NCI-H1417 treated with DMSO at 0.1 percent for 48 hours (cell line): ENCODE measurements around the gene ATP6V1G2.
"Not testable (repeated sequence)": the region's sequence is repeated elsewhere in the genome, so short reads cannot be mapped to it uniquely, and the experiment has no call there.

Experiments
- DNase-seq: peaks from one replicate; lab custom pipeline; 2025; lab: John Stamatoyannopoulos, UW

ATP6V1G2 gene

DNA sequence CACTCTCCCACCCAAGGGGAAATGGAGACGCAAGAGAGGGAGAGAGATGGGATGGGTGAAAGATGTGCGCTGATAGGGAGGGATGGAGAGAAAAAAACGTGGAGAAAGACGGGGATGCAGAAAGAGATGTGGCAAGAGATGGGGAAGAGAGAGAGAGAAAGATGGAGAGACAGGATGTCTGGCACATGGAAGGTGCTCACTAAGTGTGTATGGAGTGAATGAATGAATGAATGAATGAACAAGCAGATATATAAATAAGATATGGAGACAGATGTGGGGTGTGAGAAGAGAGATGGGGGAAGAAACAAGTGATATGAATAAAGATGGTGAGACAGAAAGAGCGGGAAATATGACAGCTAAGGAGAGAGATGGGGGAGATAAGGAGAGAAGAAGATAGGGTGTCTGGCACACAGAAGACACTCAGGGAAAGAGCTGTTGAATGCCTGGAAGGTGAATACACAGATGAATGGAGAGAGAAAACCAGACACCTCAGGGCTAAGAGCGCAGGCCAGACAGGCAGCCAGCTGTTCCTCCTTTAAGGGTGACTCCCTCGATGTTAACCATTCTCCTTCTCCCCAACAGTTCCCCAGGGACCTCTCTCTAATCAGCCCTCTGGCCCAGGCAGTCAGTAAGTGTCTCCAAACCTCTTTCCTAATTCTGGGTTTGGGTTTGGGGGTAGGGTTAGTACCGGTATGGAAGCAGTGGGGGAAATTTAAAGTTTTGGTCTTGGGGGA is 29.7 kb upstream of the ATP6V1G2 start:
- DNase-seq = no peak

- no peak for DNase-seq
Measured at GRCh38 chr6:31575335-31575901, 29.0 kb upstream of the ATP6V1G2 start, which contains the start of gene TNF. Gene TNF (plus strand): TSS chr6:31575565. CDS start chr6:31575742, 177 bp downstream.

- no peak for DNase-seq
Measured at GRCh38 chr6:31574106-31575061, 28.0 kb upstream of the ATP6V1G2 start.

- no peak for DNase-seq
Measured at GRCh38 chr6:31573239-31574105, 27.1 kb upstream of the ATP6V1G2 start.

GRCh38 chr6:31572041-31572911 is 25.9 kb upstream of the ATP6V1G2 start, which contains the start of gene LTA:
Gene LTA (plus strand): TSS chr6:31572289. CDS start chr6:31572743, 454 bp downstream.
- DNase-seq = no peak

DNA sequence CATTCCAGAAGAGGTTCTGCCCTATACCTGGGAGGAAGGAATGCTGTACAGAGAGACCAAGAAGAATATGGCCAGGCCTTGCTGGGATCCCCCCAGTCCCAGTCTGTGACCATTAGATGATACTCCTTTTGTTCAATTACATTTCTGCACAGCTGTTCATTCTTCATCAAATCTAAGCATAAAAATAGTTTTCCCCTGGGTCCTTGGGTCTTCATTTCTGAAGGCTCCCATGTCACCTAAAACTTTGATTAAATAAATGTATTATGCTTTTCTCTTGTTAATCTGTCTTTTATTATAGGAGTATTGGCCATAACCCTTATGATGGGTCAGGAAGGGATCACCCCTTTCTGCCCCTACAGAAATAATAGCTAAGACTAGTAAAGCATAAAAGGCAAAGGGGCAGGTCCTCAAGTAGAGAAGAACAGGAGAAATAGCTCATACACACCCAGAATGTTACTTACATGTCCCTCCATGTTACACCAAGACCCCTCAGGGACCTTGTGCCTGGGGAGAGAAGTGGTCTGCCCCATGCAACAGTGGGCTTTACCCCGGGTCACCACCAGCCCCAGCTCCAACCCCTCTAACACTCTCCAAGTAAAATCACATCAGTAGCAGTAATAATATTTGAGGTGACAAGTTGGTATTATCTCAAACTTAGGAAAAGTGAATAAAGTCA is 23.6 kb upstream of the ATP6V1G2 start:
- no peak for DNase-seq

DNA sequence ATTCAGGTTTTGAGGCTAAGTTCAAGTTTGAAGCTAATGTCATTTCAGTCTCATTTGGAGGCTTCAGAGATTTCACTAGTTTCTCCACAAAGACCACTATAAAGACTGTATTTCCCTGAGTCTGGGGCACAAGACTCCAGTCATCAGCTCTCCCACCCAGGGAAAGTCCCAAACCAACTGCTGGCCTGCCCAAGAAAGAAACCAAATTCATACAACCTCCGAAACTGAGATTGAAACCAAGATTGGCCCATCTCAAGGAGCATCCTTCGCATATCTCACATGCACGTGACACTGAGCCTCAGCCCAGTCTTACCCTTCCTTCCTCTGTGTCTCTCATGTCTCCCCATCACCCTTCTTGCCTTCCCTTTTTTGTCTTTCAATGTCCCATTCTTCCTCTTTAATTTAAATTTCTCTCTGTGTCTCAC is 22.1 kb upstream of the ATP6V1G2 start:
- DNase-seq = no peak

DNA sequence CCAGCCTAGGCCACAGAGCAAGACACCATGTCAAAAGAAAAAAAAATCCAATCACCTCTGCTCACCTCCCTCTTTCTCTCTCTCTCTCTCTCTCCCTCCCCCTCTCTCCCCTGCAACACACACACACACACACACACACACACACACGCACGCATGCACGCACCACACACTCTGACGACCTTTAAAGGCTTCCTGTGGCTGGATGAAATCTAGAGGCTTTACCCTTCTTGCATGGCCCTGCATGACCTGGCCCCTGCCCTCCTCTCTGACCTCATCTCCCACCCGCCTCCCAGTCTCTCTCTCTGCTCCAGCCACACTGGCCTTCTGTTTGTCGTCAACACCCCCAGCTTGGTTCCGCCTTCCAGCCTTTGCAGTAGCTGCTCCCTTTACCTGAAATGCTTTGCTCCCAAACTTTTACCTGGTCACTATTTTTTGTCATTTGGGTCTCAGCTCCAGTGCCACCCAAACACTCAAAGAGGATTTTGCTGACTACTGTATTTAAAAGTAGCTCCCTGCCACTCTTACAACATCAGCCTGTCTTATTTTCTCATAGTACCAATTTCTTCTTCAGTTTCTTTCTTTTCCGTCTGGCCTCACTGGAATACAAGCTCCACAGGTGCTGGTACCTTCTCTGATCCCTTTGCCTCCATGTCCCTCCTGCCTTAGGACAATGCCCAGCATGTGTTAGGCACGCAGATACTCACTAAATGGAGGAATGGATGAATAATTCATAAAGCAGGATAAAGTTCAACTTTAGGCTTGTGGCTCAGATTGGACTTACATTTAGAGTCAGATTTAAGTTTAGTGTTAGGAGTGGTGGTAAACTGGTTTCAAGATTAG is 21.3 kb upstream of the ATP6V1G2 start:
- no peak for DNase-seq

DNA sequence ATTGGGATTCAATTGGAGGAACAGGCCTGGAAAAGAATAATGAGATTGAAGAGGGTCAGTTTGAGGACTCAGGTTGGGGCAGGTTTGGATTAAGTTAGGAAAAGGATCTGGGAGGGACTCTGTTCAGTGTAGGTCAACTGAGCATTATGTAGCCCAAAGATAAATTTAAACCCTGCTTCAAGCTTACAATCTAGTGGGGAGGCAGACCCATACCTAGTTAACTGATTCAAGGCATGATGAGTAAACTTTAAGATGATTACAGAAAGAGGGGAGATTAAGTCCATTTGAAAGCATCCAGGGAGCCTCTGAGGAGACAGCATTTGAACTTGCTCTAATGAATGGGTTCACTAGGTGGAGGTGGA is 14.3 kb upstream of the ATP6V1G2 start:
- DNase-seq = no peak

- no peak for DNase-seq
Measured at GRCh38 chr6:31559958-31560696, 13.7 kb upstream of the ATP6V1G2 start.

DNA sequence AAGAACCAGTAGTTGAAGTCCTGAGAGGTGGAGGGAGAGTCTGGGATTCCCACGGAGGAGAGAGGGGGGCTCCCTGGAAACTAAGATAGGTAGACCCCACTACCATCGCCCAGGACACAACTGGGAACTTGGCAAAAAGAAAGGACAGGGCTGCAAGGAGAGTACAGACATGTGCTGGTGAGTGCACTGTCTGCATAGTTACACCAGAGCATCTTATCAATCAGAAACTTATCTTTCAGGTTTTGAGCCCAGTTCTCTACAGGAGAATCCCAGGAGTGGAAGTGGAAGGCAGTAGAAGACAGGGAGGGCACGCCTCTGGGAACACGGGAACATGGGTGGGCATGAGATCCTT is 13.2 kb upstream of the ATP6V1G2 start:
- DNase-seq = no peak

GRCh38 chr6:31558631-31559500 is 12.5 kb upstream of the ATP6V1G2 start:
- DNase-seq = no peak

GRCh38 chr6:31558318-31558625 is 11.9 kb upstream of the ATP6V1G2 start:
- no peak for DNase-seq

- no peak for DNase-seq
Measured at GRCh38 chr6:31557443-31558317, 11.3 kb upstream of the ATP6V1G2 start.

DNA sequence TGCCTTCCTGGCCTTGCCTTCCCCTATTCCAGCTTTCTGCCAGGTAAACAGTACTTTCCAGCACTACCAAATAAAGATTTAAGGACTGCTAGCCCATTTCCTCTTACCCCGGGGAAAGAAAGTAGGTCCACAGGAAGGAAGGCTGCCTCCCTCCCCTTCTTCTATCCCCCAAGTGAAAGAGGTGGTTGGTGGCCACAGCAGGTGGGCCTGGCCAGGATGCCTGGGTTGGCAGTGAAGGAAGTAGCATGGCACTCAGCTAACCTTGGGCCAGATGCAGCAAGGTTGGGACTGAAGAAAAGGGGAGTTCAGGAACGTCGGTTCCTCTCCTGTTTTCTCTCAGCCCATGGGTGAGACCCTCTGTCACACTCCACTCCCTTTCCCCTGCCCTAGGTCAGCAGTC is 9.9 kb upstream of the ATP6V1G2 start:
- DNase-seq = no peak

DNA sequence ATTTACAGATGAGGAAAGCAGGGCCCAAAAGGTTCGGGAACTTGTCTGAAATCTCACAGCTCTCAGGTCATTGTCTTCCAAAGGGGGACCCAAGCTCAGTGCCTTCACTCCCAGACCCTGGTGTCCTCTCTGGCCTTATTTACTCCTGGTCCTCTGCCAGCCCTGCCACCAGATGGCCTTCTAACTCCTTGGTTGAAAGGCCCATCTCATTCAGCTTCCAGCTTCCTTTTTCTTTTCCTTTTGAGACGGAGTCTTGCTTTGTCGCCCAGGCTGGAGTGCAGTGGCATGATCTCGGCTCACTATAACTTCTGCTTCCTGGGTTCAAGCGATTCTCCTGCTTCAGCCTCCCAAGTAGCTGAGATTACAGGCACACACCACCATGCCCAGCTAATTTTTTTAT is 5.0 kb upstream of the ATP6V1G2 start:
- not testable (repeated sequence) for DNase-seq

DNA sequence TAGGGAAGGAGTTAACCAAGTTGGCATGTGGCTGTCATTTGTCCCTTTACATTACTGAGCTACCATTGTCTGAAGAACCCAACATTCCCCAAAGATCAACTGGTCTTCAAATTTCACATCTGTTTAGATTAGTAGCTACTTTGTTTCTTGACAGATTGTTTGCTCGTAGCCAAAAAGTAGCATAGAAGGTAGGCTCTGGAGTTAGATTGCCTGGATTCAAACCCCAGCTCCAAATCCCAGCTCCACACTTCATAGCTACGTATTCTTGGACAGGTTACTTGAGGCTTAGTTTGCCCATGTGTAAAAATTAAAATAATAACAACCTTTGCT is 2.1 kb upstream of the ATP6V1G2 start:
- no peak for DNase-seq
